ENCODE results near the gene ARNT2. TPM values are rescaled to one million over a fixed set of nuclear protein-coding genes. Genes with fewer than 3 reads are reported as not detected.

ARNT2 gene
- total and polyA plus RNA-seq, 2 donors, result 1.4 to 2.4 TPM

DNA sequence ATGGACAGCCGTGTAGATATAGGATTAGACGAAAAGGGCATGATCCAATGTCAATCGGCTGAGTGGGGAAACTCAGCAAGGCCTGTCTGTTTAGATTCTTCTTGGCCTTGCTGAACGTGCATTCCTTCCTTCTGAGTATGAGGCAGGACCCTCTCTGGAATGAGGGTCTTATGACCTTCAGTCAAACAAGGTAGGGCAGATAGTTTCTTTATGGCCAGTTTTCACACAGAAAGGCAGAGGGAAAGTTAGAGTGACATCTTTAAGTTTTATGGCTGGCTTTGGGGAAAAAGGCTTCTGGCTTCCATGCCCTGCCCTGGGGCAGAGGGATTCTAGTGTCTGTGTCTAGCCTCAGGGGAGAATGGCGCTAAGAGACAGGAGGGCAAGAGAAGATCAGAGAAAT is 29.7 kb downstream of the ARNT2 start:
- Histone ChIP-seq H3K4me1 (ENCODE audit: control insufficient read depth in 2 of 2, insufficient read depth in 2 of 2, low read length in 2 of 2) (no peaks in the 10 kb centered on the region), H3K27me3 (ENCODE audit: control insufficient read depth in 2 of 2, insufficient read depth in 1 of 2, low read length in 1 of 2) (no peaks in the 10 kb centered on the region), H3K36me3 (ENCODE audit: control insufficient read depth in 2 of 2, insufficient read depth in 2 of 2, low read length in 1 of 2) (no peaks in the 10 kb centered on the region), H3K27ac (ENCODE audit: low read depth in 1 of 2, low read length in 1 of 2) (no peak overlapping the region), H3K4me3 (ENCODE audit: low read length in 2 of 2) (no peak overlapping the region), H3K9me3 (ENCODE audit: control insufficient read depth in 2 of 2, insufficient read depth in 1 of 2, low read length in 1 of 2) (no peaks in the 10 kb centered on the region)
- DNase-seq (ENCODE audit: low read depth in 6 of 9, low spot score in 9 of 9), result no peak
- WGBS, result 95% methylated on average over 5 of the region's 5 CpGs

DNA sequence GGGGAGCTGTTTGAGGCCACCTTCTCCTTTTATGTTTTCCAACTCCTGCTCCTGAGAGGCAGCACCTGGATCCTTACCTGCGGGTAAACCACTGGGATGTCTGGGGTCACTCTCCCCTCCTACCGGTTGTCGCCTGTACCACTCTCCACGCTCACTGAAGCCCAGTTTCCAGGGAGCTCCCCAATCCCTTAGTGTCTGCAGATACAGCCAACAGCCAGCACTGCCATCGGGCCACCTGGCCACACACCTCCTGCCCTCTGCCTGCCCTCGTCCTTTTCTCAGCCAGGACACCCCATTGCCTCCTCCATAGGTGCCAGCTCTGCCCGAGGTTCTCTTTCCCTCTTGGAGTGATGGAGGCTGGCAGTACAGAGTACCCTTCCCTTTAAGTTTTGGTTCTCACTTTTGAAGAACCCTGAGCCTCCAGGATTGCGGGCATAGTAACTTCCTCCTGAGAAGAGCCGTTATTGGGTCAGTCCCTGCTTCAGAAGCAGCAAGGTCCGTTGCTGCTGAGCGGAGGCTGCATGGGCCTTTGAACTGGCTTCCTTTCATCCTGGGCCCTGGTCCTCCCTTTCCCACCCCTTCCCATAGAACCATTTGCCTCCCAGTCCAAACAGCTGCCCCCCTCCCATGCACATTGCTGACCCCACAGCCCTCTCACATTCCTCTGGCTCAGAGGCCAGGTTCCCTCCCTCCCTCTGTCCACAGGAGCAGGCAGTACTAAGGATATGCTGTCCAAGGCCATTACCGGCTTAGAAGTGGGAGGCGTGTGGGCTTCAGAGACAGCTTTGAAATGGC is 30.9 kb downstream of the ARNT2 start:
- DNase-seq (ENCODE audit: low read depth in 6 of 9, low spot score in 9 of 9), result no peak
- no peaks in the 10 kb centered on the region for H3K36me3 ChIP-seq (ENCODE audit: control insufficient read depth in 2 of 2, insufficient read depth in 2 of 2, low read length in 1 of 2)
- no peaks in the 10 kb centered on the region for H3K9me3 ChIP-seq (ENCODE audit: control insufficient read depth in 2 of 2, insufficient read depth in 1 of 2, low read length in 1 of 2)
- 87% methylated on average over 13 of the region's 13 CpGs for WGBS
- no peaks in the 10 kb centered on the region for H3K27me3 ChIP-seq (ENCODE audit: control insufficient read depth in 2 of 2, insufficient read depth in 1 of 2, low read length in 1 of 2)
- H3K27ac ChIP-seq (ENCODE audit: low read depth in 1 of 2, low read length in 1 of 2), result no peak overlapping the region
- no peaks in the 10 kb centered on the region for H3K4me1 ChIP-seq (ENCODE audit: control insufficient read depth in 2 of 2, insufficient read depth in 2 of 2, low read length in 2 of 2)
- no peak overlapping the region for H3K4me3 ChIP-seq (ENCODE audit: low read length in 2 of 2)

DNA sequence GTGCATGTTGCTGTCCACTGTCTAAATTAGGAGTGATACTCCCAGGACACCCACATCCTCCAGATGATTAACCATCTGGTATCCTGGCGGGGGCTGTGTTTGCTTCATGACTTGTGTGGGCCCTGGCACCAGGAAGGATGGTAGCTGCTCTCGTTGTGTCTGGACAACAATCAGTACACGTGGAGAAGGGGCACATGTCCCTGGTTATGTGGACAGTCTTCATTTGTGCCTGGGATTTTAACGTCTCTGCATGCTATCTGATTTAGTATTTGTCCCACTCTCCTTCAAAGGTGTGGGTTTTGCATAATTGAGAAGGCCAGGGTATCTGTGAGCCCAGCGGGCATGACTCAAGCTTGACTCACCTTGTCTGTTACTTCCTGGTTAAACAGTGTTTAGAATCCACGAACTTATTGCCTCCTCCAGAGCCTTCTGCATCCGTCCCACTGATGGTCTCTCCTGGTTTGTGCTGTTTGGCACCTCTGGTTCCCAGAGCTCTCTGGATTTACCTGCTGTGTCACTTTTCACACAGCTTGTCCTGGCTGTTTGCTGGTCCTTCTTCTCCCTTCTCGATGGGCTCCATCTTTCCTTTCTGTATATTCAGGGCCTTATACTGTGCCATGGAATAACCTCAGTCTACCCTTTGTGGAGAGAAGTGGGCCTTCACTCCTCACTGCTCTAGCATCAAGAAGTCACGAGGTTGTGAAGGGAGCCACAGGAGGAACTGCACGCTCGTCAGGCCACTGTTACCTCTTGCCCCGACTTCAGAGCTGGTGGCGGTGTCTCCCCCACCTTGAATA is 32.5 kb downstream of the ARNT2 start:
- 90% methylated on average over 13 of the region's 13 CpGs for WGBS
- H3K27ac ChIP-seq (ENCODE audit: low read depth in 1 of 2, low read length in 1 of 2), result no peak overlapping the region
- H3K4me3 ChIP-seq (ENCODE audit: low read length in 2 of 2), result no peak overlapping the region
- no peaks in the 10 kb centered on the region for H3K4me1 ChIP-seq (ENCODE audit: control insufficient read depth in 2 of 2, insufficient read depth in 2 of 2, low read length in 2 of 2)
- no peaks in the 10 kb centered on the region for H3K9me3 ChIP-seq (ENCODE audit: control insufficient read depth in 2 of 2, insufficient read depth in 1 of 2, low read length in 1 of 2)
- no peak for DNase-seq (ENCODE audit: low read depth in 6 of 9, low spot score in 9 of 9)
- H3K27me3 ChIP-seq (ENCODE audit: control insufficient read depth in 2 of 2, insufficient read depth in 1 of 2, low read length in 1 of 2), result peaks cover 0 to 3% of the 10 kb centered on the region in 2 donors
- no peaks in the 10 kb centered on the region for H3K36me3 ChIP-seq (ENCODE audit: control insufficient read depth in 2 of 2, insufficient read depth in 2 of 2, low read length in 1 of 2)

DNA sequence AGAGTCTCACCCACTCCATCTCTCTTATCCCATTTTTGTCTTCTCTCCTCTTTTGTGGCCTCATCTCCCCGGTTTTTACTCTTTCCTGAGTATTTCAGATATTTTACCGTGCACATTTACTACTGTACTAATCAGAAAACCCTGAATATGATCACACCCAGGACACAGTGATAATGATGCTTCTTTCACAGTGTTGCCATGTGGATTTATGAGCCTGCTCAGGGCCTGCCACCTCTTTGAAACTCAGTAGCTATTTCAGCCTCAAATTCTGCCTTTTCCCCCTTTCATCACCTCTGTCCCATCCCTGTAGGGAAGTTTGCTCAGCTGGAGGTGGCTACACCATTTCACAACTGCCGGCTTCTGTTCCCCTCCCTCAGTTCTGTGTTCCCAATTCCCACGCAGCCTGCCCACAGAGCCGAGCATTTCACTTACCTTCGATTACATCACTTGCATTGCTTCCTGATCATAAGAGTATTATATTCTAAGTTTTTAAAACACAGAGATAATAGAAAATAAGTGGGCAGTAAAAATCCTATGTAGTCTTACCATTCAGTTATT is 33.2 kb downstream of the ARNT2 start:
- H3K36me3 ChIP-seq (ENCODE audit: control insufficient read depth in 2 of 2, insufficient read depth in 2 of 2, low read length in 1 of 2), result no peaks in the 10 kb centered on the region
- peaks cover 0 to 3% of the 10 kb centered on the region in 2 donors for H3K27me3 ChIP-seq (ENCODE audit: control insufficient read depth in 2 of 2, insufficient read depth in 1 of 2, low read length in 1 of 2)
- no peak for DNase-seq (ENCODE audit: low read depth in 6 of 9, low spot score in 9 of 9)
- no peak overlapping the region for H3K4me3 ChIP-seq (ENCODE audit: low read length in 2 of 2)
- no peaks in the 10 kb centered on the region for H3K9me3 ChIP-seq (ENCODE audit: control insufficient read depth in 2 of 2, insufficient read depth in 1 of 2, low read length in 1 of 2)
- no peaks in the 10 kb centered on the region for H3K4me1 ChIP-seq (ENCODE audit: control insufficient read depth in 2 of 2, insufficient read depth in 2 of 2, low read length in 2 of 2)
- no peak overlapping the region for H3K27ac ChIP-seq (ENCODE audit: low read depth in 1 of 2, low read length in 1 of 2)
- WGBS, result 76% methylated on average over 6 of the region's 6 CpGs

DNA sequence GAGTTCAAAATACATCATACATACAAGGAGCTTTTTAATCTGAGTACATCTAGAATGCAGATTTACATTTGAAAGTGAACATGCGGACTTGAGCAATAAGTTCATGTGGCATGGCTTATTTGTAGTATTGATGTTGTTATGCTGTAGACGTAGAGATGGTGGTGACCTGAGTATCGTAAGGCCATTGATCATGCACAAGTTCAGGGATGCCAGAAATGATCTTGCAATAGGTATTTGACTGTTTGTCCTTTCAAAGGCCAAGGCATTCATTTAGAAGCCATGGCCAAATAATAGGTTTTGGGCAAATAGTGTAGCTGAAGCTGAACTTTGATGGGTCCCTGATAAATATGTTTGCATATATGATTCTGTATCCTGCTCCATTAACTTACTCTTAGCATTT is 35.0 kb downstream of the ARNT2 start:
- no peak for DNase-seq (ENCODE audit: low read depth in 6 of 9, low spot score in 9 of 9)
- 80% methylated on average over 3 of the region's 3 CpGs for WGBS

DNA sequence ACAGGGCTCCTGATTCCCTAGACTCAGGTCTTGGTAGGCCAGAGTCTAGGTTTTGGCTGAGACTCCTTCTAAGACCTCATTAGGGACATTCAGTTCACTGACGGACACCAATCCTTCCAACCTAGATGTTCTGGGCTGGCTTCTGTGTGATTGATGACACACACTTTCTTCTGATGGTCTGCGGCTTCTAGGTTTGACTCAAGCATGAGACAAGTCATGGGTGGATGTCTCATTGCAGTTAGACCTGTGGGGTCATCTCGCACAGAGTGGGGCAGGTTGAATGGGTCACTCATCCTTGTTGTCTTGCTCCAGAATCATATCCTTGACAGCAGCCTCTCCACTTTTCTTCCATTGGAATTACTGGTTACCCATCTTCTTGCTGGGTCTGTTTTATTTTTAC is 35.8 kb downstream of the ARNT2 start:
- no peaks in the 10 kb centered on the region for H3K9me3 ChIP-seq (ENCODE audit: control insufficient read depth in 2 of 2, insufficient read depth in 1 of 2, low read length in 1 of 2)
- no peak overlapping the region for H3K27ac ChIP-seq (ENCODE audit: low read depth in 1 of 2, low read length in 1 of 2)
- H3K27me3 ChIP-seq (ENCODE audit: control insufficient read depth in 2 of 2, insufficient read depth in 1 of 2, low read length in 1 of 2), result peaks cover 0 to 3% of the 10 kb centered on the region in 2 donors
- DNase-seq (ENCODE audit: low read depth in 6 of 9, low spot score in 9 of 9), result no peak
- no peaks in the 10 kb centered on the region for H3K4me1 ChIP-seq (ENCODE audit: control insufficient read depth in 2 of 2, insufficient read depth in 2 of 2, low read length in 2 of 2)
- 94% methylated on average over 3 of the region's 3 CpGs for WGBS
- H3K4me3 ChIP-seq (ENCODE audit: low read length in 2 of 2), result no peak overlapping the region
- H3K36me3 ChIP-seq (ENCODE audit: control insufficient read depth in 2 of 2, insufficient read depth in 2 of 2, low read length in 1 of 2), result no peaks in the 10 kb centered on the region

More for the DNA sequence above, 35.0 kb downstream of the ARNT2 start:
- H3K9me3 ChIP-seq (ENCODE audit: control insufficient read depth in 2 of 2, insufficient read depth in 1 of 2, low read length in 1 of 2), result no peaks in the 10 kb centered on the region
- H3K36me3 ChIP-seq (ENCODE audit: control insufficient read depth in 2 of 2, insufficient read depth in 2 of 2, low read length in 1 of 2), result no peaks in the 10 kb centered on the region
- no peaks in the 10 kb centered on the region for H3K4me1 ChIP-seq (ENCODE audit: control insufficient read depth in 2 of 2, insufficient read depth in 2 of 2, low read length in 2 of 2)
- no peak overlapping the region for H3K27ac ChIP-seq (ENCODE audit: low read depth in 1 of 2, low read length in 1 of 2)
- H3K4me3 ChIP-seq (ENCODE audit: low read length in 2 of 2), result no peak overlapping the region
- H3K27me3 ChIP-seq (ENCODE audit: control insufficient read depth in 2 of 2, insufficient read depth in 1 of 2, low read length in 1 of 2), result peaks cover 0 to 3% of the 10 kb centered on the region in 2 donors

DNA sequence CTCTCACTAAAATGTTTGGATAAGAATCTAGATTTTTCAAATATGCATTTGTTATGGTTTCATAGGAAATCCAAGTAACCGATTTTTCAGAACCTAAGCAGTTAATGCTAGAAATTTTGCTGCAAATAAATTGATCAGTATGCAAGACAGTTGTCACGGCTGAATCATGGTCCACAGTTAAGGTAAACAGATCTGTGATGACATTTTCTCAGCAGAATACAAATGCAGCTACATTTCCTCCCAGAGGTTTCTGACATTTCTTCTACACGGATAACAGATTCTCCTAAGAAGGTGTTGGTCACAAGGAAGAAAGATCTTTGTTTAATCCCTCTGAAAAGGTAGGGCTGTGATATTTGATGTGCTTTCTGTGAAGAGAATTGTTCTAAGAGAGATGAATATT is 36.9 kb downstream of the ARNT2 start:
- no peak for DNase-seq (ENCODE audit: low read depth in 6 of 9, low spot score in 9 of 9)
- no peak overlapping the region for H3K27ac ChIP-seq (ENCODE audit: low read depth in 1 of 2, low read length in 1 of 2)
- H3K4me1 ChIP-seq (ENCODE audit: control insufficient read depth in 2 of 2, insufficient read depth in 2 of 2, low read length in 2 of 2), result no peaks in the 10 kb centered on the region
- no peak overlapping the region for H3K4me3 ChIP-seq (ENCODE audit: low read length in 2 of 2)
- 89% methylated on average over 3 of the region's 3 CpGs for WGBS
- no peaks in the 10 kb centered on the region for H3K36me3 ChIP-seq (ENCODE audit: control insufficient read depth in 2 of 2, insufficient read depth in 2 of 2, low read length in 1 of 2)
- no peaks in the 10 kb centered on the region for H3K9me3 ChIP-seq (ENCODE audit: control insufficient read depth in 2 of 2, insufficient read depth in 1 of 2, low read length in 1 of 2)
- H3K27me3 ChIP-seq (ENCODE audit: control insufficient read depth in 2 of 2, insufficient read depth in 1 of 2, low read length in 1 of 2), result peaks cover 0 to 3% of the 10 kb centered on the region in 2 donors

DNA sequence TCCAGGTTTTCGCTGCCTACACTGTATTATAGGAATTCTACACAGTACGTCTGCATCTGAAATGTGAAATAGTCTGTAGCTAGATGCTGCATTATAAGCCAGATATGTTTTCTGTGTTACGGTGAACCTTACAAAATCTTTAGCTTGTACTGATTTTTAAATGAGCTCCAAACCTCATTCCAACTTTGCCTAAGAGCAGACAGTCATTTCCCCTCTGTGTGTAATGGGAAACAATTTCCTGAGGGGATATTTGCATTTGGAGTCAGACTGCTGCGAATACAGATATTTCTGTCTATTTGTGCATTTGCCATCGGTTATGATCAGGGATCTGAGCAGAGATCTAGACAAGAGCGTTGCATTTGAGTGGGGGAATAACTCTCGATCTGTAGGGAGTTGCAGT is 37.5 kb downstream of the ARNT2 start:
- Histone ChIP-seq H3K4me3 (ENCODE audit: low read length in 2 of 2) (no peak overlapping the region), H3K27ac (ENCODE audit: low read depth in 1 of 2, low read length in 1 of 2) (no peak overlapping the region), H3K4me1 (ENCODE audit: control insufficient read depth in 2 of 2, insufficient read depth in 2 of 2, low read length in 2 of 2) (no peaks in the 10 kb centered on the region), H3K9me3 (ENCODE audit: control insufficient read depth in 2 of 2, insufficient read depth in 1 of 2, low read length in 1 of 2) (no peaks in the 10 kb centered on the region), H3K27me3 (ENCODE audit: control insufficient read depth in 2 of 2, insufficient read depth in 1 of 2, low read length in 1 of 2) (peaks cover 0 to 3% of the 10 kb centered on the region in 2 donors), H3K36me3 (ENCODE audit: control insufficient read depth in 2 of 2, insufficient read depth in 2 of 2, low read length in 1 of 2) (no peaks in the 10 kb centered on the region)
- 77% methylated on average over 7 of the region's 7 CpGs for WGBS
- DNase-seq (ENCODE audit: low read depth in 6 of 9, low spot score in 9 of 9), result no peak
